Neural cell (in vitro differentiated cells): ENCODE data around the gene NDUFS5. TPM values are rescaled to one million over a fixed set of nuclear protein-coding genes. Genes with fewer than 3 reads are reported as not detected.
"Not testable (repeated sequence)": the region's sequence is repeated elsewhere in the genome, so short reads cannot be mapped to it uniquely, and the experiment has no call there.

Experiments
- H2AFZ ChIP-seq: fragments of 200-600, 300-800 bp; sonication (generic), shearing (Covaris generic); 2 replicates; pipeline ENCODE4 v1.6.0; 2014; ENCODE audit warnings: low read depth, mild to moderate bottlenecking, antibody characterized with exemption, low read length, moderate library complexity
- H3F3A ChIP-seq: fragments of 200-600 bp; shearing (Covaris generic); 2 replicates; pipeline ENCODE4 v1.6.1; 2016; ENCODE audit warnings: mild to moderate bottlenecking, moderate library complexity, mixed read lengths, antibody characterized with exemption, low read length; ENCODE audit not compliant: insufficient read depth, poor library complexity, severe bottlenecking
- H3K27ac ChIP-seq: fragments of 200-600, 300-800 bp; sonication (generic), shearing (Covaris generic); 2 replicates; pipeline ENCODE4 v1.5.1; 2014; ENCODE audit warnings: mild to moderate bottlenecking, low read length, moderate library complexity
- H3K27me3 ChIP-seq: fragments of 300-800, 200-600 bp; sonication (generic), shearing (Covaris generic); 2 replicates; pipeline ENCODE4 v1.6.0; 2014; ENCODE audit warnings: mild to moderate bottlenecking, low read depth, low read length, moderate library complexity; ENCODE audit not compliant: insufficient read depth
- H3K36me3 ChIP-seq: fragments of 300-800, 200-600 bp; sonication (generic), shearing (Covaris generic); 2 replicates; pipeline ENCODE4 v1.5.1; 2014; ENCODE audit warnings: mild to moderate bottlenecking, antibody characterized with exemption, low read length, moderate library complexity; ENCODE audit not compliant: insufficient read depth
- H3K4me2 ChIP-seq: fragments of 300-800, 200-600 bp; sonication (generic), shearing (Covaris generic); 2 replicates; pipeline ENCODE4 v1.6.0; 2014; ENCODE audit warnings: mild to moderate bottlenecking, low read length
- H3K4me3 ChIP-seq: fragments of 300-800, 200-600 bp; sonication (generic), shearing (Covaris generic); 2 replicates; pipeline ENCODE4 v1.5.1; 2014; ENCODE audit warnings: mild to moderate bottlenecking, low read length, moderate library complexity
- H3K79me2 ChIP-seq: fragments of 200-600 bp; shearing (Covaris generic); replicated peaks from 2 replicates; pipeline ENCODE4 v1.6.0; 2014; ENCODE audit warnings: mild to moderate bottlenecking, low read length, moderate library complexity; ENCODE audit not compliant: insufficient read depth
- H3K9ac ChIP-seq: fragments of 300-800, 200-600 bp; sonication (generic), shearing (Covaris generic); 2 replicates; pipeline ENCODE4 v1.6.1; 2016; ENCODE audit warnings: mild to moderate bottlenecking, low read length, mixed read lengths
- H3K9me2 ChIP-seq: fragments of 200-600 bp; shearing (Covaris generic); 2 replicates; pipeline ENCODE4 v1.6.1; 2016; ENCODE audit warnings: mild to moderate bottlenecking, low read length, mixed read lengths; ENCODE audit not compliant: insufficient read depth
- H3K9me3 ChIP-seq: fragments of 200-600, 300-800 bp; sonication (generic), shearing (Covaris generic); 2 replicates; pipeline ENCODE4 v1.6.1; 2016; ENCODE audit warnings: mild to moderate bottlenecking, mixed run types, low read length, moderate library complexity, mixed read lengths
- H4K20me1 ChIP-seq: fragments of 200-600 bp; shearing (Covaris generic); 2 replicates; pipeline ENCODE4 v1.6.1; 2016; ENCODE audit warnings: mild to moderate bottlenecking, mixed run types; ENCODE audit not compliant: insufficient read depth
- EP300 ChIP-seq: fragments of 450-650 bp; conservative IDR thresholded peaks from 2 replicates; pipeline ENCODE4 v1.6.1; 2014; ENCODE audit warnings: antibody characterized with exemption, mild to moderate bottlenecking, moderate library complexity; ENCODE audit not compliant: poor library complexity, severe bottlenecking
- EZH2 ChIP-seq: fragments of 200-600, 300-800 bp; shearing (Covaris generic), sonication (generic); IDR thresholded peaks from 2 replicates; pipeline ENCODE4 v1.6.1; 2014; ENCODE audit warnings: antibody characterized with exemption, low read length, borderline replicate concordance, mild to moderate bottlenecking; ENCODE audit not compliant: insufficient read depth, poor library complexity, severe bottlenecking
- MXI1 ChIP-seq: fragments of 450-650 bp; conservative IDR thresholded peaks from 2 replicates; pipeline ENCODE4 v1.6.1; 2014; ENCODE audit warnings: antibody characterized with exemption, mild to moderate bottlenecking; ENCODE audit not compliant: poor library complexity, severe bottlenecking
- POLR2AphosphoS5 ChIP-seq: IDR thresholded peaks from 2 replicates; pipeline ENCODE4 v1.6.1; 2012
- RAD21 ChIP-seq: fragments of 450-650 bp; conservative IDR thresholded peaks from 2 replicates; pipeline ENCODE4 v1.6.1; 2014; ENCODE audit warnings: antibody characterized with exemption, mild to moderate bottlenecking, moderate library complexity
- SMC3 ChIP-seq: fragments of 450-650 bp; conservative IDR thresholded peaks from 2 replicates; pipeline ENCODE4 v1.6.1; 2014; ENCODE audit warnings: antibody characterized with exemption, mild to moderate bottlenecking, moderate library complexity; ENCODE audit not compliant: poor library complexity
- TAF1 ChIP-seq: IDR thresholded peaks from 2 replicates; pipeline ENCODE4 v1.6.1; 2012; ENCODE audit warnings: low read depth
- polyA plus RNA-seq: library from polyadenylated mRNA; depleted of rRNA; stranded (reverse); fragments of >200 nt; gene quantifications from 2 replicates; pipeline ENCODE4 v1.2.3, GENCODE V29; 2014
- TF ChIP-seq, protein P1 (sequence below): IDR thresholded peaks from 2 replicates; pipeline ENCODE4 v1.6.1; 2012; ENCODE audit warnings: borderline replicate concordance
- TF ChIP-seq, protein P2 (sequence below): fragments of 450-650 bp; IDR thresholded peaks from 2 replicates; pipeline ENCODE4 v1.5.1; 2014; ENCODE audit warnings: antibody characterized with exemption, mild to moderate bottlenecking, moderate library complexity; ENCODE audit not compliant: poor library complexity, severe bottlenecking

The NDUFS5 gene
- polyA plus RNA-seq, 1 donor from 2014 or later = 1,398 TPM

DNA sequence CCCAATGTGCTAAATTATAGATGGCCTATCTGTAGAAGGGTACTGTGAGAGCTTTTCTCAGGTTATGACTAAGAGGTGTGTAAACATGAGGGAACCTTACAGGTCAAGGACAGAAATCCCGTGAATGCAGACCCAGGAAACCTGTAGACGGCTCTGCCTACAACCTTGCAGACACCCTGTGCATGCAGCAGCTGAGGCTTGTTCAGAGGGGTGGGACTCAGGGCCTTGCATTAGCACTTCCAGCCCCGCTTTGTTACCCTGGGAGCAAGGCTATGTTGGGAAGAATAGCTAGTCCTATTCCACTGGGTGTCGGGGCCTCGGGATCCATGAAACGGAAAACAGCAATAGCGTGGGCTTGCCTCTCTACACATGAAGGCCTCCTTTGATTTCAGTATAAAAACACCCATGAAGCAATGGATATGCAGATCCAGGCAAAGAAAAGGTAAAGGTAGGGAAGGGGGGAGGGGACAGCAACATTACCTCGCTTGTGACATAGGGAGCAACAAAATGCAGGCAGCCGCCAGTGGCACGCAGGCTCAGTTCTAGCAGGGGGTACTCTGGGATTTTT, 9.5 kb upstream of the NDUFS5 start:
- Histone ChIP-seq H3K27ac (no peak overlapping the region), H3K4me3 (no peak overlapping the region), H3K4me2 (no peak overlapping the region), H4K20me1 (no peaks in the 10 kb centered on the region), H2AFZ (no peak overlapping the region), H3K9ac (no peak overlapping the region), H3K9me2 (no peaks in the 10 kb centered on the region), H3K79me2 (no peaks in the 10 kb centered on the region), H3F3A (no peaks in the 10 kb centered on the region), H3K9me3 (no peaks in the 10 kb centered on the region), H3K36me3 (no peaks in the 10 kb centered on the region), H3K27me3 (no peaks in the 10 kb centered on the region)
- no peak for TF ChIP-seq POLR2AphosphoS5

DNA sequence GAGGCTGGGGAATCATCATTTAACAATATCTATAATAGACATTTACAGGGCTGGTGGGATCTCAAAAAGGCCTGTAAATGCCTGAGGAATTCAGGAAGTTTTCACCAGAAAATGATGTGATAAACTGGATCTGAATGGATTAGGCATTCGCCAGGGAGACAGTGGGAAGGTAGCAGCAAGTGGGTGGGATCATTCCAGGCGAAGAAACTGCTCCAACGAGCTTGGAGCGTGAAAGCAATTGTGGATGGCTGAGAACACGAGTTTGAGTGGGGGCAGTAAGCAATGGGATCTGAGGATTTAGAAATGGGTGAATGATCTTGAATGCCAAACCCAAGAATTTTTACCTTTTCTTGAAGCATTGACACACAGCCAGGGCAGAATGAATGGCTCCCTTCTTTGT, 8.9 kb upstream of the NDUFS5 start:
- TF ChIP-seq POLR2AphosphoS5 = no peak
- TF ChIP-seq MXI1 = no peak
- TF ChIP-seq RAD21 = no peak
- TF ChIP-seq, protein P1, sequence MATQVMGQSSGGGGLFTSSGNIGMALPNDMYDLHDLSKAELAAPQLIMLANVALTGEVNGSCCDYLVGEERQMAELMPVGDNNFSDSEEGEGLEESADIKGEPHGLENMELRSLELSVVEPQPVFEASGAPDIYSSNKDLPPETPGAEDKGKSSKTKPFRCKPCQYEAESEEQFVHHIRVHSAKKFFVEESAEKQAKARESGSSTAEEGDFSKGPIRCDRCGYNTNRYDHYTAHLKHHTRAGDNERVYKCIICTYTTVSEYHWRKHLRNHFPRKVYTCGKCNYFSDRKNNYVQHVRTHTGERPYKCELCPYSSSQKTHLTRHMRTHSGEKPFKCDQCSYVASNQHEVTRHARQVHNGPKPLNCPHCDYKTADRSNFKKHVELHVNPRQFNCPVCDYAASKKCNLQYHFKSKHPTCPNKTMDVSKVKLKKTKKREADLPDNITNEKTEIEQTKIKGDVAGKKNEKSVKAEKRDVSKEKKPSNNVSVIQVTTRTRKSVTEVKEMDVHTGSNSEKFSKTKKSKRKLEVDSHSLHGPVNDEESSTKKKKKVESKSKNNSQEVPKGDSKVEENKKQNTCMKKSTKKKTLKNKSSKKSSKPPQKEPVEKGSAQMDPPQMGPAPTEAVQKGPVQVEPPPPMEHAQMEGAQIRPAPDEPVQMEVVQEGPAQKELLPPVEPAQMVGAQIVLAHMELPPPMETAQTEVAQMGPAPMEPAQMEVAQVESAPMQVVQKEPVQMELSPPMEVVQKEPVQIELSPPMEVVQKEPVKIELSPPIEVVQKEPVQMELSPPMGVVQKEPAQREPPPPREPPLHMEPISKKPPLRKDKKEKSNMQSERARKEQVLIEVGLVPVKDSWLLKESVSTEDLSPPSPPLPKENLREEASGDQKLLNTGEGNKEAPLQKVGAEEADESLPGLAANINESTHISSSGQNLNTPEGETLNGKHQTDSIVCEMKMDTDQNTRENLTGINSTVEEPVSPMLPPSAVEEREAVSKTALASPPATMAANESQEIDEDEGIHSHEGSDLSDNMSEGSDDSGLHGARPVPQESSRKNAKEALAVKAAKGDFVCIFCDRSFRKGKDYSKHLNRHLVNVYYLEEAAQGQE = no peak
- no peak for TF ChIP-seq EZH2
- TF ChIP-seq, protein P2, sequence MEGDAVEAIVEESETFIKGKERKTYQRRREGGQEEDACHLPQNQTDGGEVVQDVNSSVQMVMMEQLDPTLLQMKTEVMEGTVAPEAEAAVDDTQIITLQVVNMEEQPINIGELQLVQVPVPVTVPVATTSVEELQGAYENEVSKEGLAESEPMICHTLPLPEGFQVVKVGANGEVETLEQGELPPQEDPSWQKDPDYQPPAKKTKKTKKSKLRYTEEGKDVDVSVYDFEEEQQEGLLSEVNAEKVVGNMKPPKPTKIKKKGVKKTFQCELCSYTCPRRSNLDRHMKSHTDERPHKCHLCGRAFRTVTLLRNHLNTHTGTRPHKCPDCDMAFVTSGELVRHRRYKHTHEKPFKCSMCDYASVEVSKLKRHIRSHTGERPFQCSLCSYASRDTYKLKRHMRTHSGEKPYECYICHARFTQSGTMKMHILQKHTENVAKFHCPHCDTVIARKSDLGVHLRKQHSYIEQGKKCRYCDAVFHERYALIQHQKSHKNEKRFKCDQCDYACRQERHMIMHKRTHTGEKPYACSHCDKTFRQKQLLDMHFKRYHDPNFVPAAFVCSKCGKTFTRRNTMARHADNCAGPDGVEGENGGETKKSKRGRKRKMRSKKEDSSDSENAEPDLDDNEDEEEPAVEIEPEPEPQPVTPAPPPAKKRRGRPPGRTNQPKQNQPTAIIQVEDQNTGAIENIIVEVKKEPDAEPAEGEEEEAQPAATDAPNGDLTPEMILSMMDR = no peak
- no peak for TF ChIP-seq EP300
- no peak for TF ChIP-seq TAF1
- no peak for TF ChIP-seq SMC3
- Histone ChIP-seq H3K27ac (no peak overlapping the region), H3K79me2 (no peaks in the 10 kb centered on the region), H3K4me2 (no peak overlapping the region), H3K9ac (no peak overlapping the region), H3K4me3 (no peak overlapping the region), H4K20me1 (no peaks in the 10 kb centered on the region), H3K9me2 (no peaks in the 10 kb centered on the region), H3K9me3 (no peaks in the 10 kb centered on the region), H2AFZ (no peak overlapping the region), H3F3A (no peaks in the 10 kb centered on the region), H3K27me3 (no peaks in the 10 kb centered on the region), H3K36me3 (no peaks in the 10 kb centered on the region)

DNA sequence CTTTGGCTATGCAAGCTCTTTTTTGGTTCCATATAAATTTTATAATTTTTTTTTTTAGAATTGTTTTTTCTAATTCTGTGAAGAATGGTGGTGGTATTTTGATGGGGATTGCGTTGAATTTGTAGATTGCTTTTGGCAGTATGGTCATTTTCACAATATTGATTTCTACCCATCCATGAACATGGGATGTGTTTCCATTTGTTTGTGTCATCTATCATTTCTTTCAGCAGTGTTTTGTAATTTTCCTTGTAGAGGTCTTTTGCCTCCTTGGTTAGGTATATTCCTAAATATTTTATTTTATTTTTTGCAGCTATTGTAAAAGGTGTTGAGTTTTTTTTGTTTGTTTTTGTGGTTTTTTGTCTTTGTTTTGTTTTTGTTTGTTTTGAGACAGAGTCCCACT, 5.7 kb upstream of the NDUFS5 start:
- H3K9ac ChIP-seq, H3K27ac ChIP-seq, H3K36me3 ChIP-seq, H3K9me2 ChIP-seq, H4K20me1 ChIP-seq, H3F3A ChIP-seq, H3K9me3 ChIP-seq, H3K27me3 ChIP-seq, H2AFZ ChIP-seq, H3K4me3 ChIP-seq, H3K79me2 ChIP-seq, H3K4me2 ChIP-seq: not testable (repeated sequence)
